Esophagus muscularis mucosa (tissue), 4 donors: ENCODE results near the gene ALKBH5. TPM values are rescaled to one million over a fixed set of nuclear protein-coding genes. Genes with fewer than 3 reads are reported as not detected.
A peak's percentile ranks its signal among the peaks of the same experiment; 100 is the strongest.

Source experiments
- DNase-seq: peaks from one replicate; pipeline ENCODE4 v3.0.0-alpha.2; 2017; ENCODE audit errors: extremely low spot score
- H3K27ac ChIP-seq, 4 donors: fragments of 200-600 bp; sonication (generic); replicated peaks in 1 of 4; 1 replicate in 3 of 4; 2 replicates in 1 of 4; pipeline ENCODE4 v1.5.1; 2016 to 2019; ENCODE audit warnings: mild to moderate bottlenecking in 1 of 4
- H3K27me3 ChIP-seq, 4 donors: fragments of 200-600 bp; sonication (generic); one replicate each; pipeline versions ENCODE4 v1.5.1 to v1.6.0; 2016 to 2019
- H3K36me3 ChIP-seq, 4 donors: fragments of 200-600 bp; sonication (generic); one replicate each; pipeline ENCODE4 v1.5.1; 2016 to 2019
- H3K4me1 ChIP-seq, 4 donors: fragments of 200-600 bp; sonication (generic); one replicate each; pipeline ENCODE4 v1.5.1; 2016 to 2019
- H3K4me3 ChIP-seq, 4 donors: fragments of 200-600 bp; sonication (generic); 1 replicate in 2 of 4; 2 replicates in 2 of 4; pipeline ENCODE4 v1.5.1; 2016 to 2019; ENCODE audit warnings: mild to moderate bottlenecking in 4 of 4, moderate library complexity in 1 of 4
- H3K9me3 ChIP-seq, 4 donors: fragments of 200-600 bp; sonication (generic); 1 replicate in 3 of 4; 2 replicates in 1 of 4; pipeline ENCODE4 v1.5.1; 2016 to 2019
- EP300 ChIP-seq: sonication (generic); formaldehyde crosslinking; IDR thresholded peaks from one replicate; pipeline ENCODE4 v1.6.1; 2017; ENCODE audit warnings: antibody characterized with exemption
- POLR2A ChIP-seq: fragments of 450-650 bp; IDR thresholded peaks from one replicate; pipeline ENCODE4 v1.6.1; 2017; ENCODE audit warnings: antibody characterized with exemption, moderate library complexity, mild to moderate bottlenecking, low read depth
- POLR2AphosphoS5 ChIP-seq, 2 donors: sonication (generic); formaldehyde crosslinking; IDR thresholded peaks; one replicate each; pipeline ENCODE4 v1.6.1; 2017; ENCODE audit warnings: antibody characterized with exemption in 2 of 2
- WGBS: methylation state at CpG from one replicate; pipeline ENCODE4 v1.1.5; 2018; 5-methylcytosine and 5-hydroxymethylcytosine counted together
- intact Hi-C: fragments of 100-400 bp; cut with DNase I; formaldehyde crosslinking; loops from one replicate; pipeline ENCODE4 v1.15.1; 2023
- total RNA-seq, 4 donors: library from RNA; depleted of rRNA; stranded (reverse); fragments of >200 nt; gene quantifications; one replicate each; pipeline versions ENCODE4 v1.1.0 to v1.2.1, GENCODE V29; 2016
- TF ChIP-seq, protein P1 (sequence below), 3 experiments: fragments of 200-600 bp in 2 of 3; fragments of 450-650 bp in 1 of 3; sonication (generic) in 2 of 3; IDR thresholded peaks; one replicate each; pipeline ENCODE4 v1.5.1; 2017 to 2019; ENCODE audit warnings: antibody characterized with exemption in 3 of 3, mild to moderate bottlenecking in 2 of 3, moderate library complexity in 1 of 3

The ALKBH5 gene
- total RNA-seq, 4 donors from 2014 or later, result 120 to 197 (median 151) TPM

DNA sequence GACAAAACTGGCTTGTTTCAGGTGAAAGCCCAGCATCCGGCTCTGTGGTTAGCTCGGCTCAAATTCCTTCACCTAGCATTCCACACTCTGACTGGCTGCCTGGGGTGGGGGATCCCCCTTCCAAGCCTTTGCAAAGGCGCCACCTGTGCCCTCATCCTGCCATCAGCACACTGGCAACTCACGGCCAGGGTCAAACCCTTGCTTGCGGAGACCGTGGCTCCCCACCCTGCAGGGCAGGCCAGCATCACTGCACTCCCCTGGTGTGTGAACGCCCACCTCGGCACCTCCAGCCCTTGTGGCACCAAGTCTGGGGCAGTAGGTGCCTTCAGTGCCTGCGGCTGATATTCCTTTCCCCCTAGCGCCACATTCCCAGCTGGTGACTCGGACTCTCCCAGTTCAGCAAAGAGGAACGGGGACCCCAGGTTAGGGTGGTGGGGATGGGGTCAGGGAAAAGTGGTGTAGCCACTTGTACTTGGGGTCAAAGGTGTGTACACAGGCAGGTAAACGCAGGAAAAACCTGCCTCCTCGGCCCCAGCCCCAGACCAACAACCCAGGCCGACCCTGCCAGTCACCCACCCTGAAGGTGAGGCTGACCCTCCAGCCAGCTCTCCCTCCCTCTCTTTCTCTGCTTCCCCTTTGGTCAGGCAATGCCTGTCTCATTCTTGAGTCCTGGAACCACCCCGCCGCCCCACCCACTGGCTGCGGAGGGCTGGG, 73.8 kb downstream of the ALKBH5 start:
- peak overlapping the region; percentile 98 to 99 (median 99) for H3K27ac ChIP-seq
- intact Hi-C loops, result no loop called here
- no peaks in the 10 kb centered on the region for H3K9me3 ChIP-seq
- no peak for DNase-seq
- no peak for TF ChIP-seq POLR2AphosphoS5 (IDR thresholded peaks at IDR 0.05)
- TF ChIP-seq, protein P1, sequence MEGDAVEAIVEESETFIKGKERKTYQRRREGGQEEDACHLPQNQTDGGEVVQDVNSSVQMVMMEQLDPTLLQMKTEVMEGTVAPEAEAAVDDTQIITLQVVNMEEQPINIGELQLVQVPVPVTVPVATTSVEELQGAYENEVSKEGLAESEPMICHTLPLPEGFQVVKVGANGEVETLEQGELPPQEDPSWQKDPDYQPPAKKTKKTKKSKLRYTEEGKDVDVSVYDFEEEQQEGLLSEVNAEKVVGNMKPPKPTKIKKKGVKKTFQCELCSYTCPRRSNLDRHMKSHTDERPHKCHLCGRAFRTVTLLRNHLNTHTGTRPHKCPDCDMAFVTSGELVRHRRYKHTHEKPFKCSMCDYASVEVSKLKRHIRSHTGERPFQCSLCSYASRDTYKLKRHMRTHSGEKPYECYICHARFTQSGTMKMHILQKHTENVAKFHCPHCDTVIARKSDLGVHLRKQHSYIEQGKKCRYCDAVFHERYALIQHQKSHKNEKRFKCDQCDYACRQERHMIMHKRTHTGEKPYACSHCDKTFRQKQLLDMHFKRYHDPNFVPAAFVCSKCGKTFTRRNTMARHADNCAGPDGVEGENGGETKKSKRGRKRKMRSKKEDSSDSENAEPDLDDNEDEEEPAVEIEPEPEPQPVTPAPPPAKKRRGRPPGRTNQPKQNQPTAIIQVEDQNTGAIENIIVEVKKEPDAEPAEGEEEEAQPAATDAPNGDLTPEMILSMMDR (IDR thresholded peaks at IDR 0.05), result no peak
- TF ChIP-seq EP300, result no peak
- TF ChIP-seq POLR2A, result no peak
- H3K4me1 ChIP-seq, result peaks cover 41 to 56% (median 51%) of the 10 kb centered on the region in 4 donors
- 21% methylated on average over 16 of the region's 18 CpGs for WGBS
- no peaks in the 10 kb centered on the region for H3K27me3 ChIP-seq
- H3K4me3 ChIP-seq, result peak overlapping the region; percentile 83 to 100 (median 100)
- peaks cover 41 to 45% (median 43%) of the 10 kb centered on the region in 4 donors for H3K36me3 ChIP-seq

DNA sequence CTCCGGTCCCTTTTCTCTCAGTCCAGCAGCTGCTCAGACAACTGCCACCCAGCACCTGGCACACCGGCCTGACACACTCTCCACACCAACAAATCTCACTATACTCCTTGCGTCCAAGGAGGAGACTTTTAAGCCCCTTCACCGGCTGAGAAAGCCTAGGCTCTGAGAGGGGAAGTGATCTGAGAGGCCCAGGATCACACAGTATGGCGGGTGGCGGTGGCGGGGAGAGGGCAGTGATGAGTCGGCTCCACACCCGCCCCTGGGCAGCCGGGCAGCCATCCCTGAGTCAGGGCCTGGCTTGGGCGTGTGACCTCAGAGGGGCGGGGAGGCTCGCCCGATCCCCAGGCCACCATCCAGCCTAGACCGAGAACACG, 74.3 kb downstream of the ALKBH5 start:
- TF ChIP-seq EP300, result no peak
- TF ChIP-seq, protein P1 (IDR thresholded peaks at IDR 0.05), result peak in 1 of 3 experiments; percentile 11
- intact Hi-C loops, result no loop called here
- no peaks in the 10 kb centered on the region for H3K27me3 ChIP-seq
- peak overlapping the region; percentile 83 to 100 (median 100) for H3K4me3 ChIP-seq
- H3K9me3 ChIP-seq, result no peaks in the 10 kb centered on the region
- 2% methylated on average over 6 of the region's 16 CpGs for WGBS
- peaks cover 36 to 43% (median 42%) of the 10 kb centered on the region in 4 donors for H3K36me3 ChIP-seq
- peak overlapping the region; percentile 98 to 99 (median 99) for H3K27ac ChIP-seq
- H3K4me1 ChIP-seq, result peaks cover 47 to 61% (median 55%) of the 10 kb centered on the region in 4 donors
- DNase-seq, result peak; percentile 97

DNA sequence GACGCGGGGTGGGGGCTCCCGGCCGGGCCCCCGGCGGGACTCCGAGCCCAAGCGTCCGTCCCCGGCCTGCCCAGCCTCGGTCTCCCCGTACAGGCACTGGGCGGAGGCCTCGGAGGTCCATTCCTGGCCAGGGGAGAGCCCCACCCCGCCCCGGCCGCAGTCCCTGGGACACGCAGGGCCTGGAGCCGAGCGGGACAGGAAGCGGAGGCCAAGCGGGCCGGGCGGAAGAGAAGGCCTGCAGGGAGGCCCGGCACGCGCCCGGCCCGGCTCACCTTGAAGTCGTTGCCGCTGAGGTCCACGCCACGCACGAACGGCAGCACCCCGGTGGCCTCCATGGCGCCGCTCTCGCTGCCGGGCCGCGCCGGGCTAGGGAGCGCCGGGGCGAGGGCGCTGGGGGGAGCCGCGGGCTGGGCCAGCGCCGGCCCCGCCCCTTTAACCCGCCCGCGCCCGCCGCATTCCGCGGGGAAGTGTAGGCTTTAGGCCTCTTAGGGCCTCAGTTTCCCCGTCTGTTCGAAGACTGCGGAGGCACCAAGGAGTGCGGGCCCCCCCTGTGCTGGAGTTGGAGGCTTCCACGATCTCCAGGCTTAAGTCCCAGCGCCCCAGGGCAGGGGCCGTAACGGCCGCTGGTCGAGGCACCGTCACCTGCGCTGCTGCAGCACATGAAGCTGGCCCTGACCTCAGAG, 74.9 kb downstream of the ALKBH5 start, which contains the start of gene FLII:
FLII (minus strand) TSS at position 383 of the 683 bp plus-strand sequence; CDS start at position 335, 48 bp downstream.
- TF ChIP-seq POLR2A, result peak; percentile 64
- TF ChIP-seq, protein P1 (IDR thresholded peaks at IDR 0.05), result no peak
- peak; percentile 75 to 90 for TF ChIP-seq POLR2AphosphoS5 (IDR thresholded peaks at IDR 0.05)
- no peak for TF ChIP-seq EP300
- Histone ChIP-seq H3K4me1 (peaks cover 51 to 63% (median 56%) of the 10 kb centered on the region in 4 donors), H3K36me3 (peaks cover 32 to 43% (median 42%) of the 10 kb centered on the region in 4 donors), H3K27ac (peak within 1 kb of the TSS; percentile 98 to 99 (median 99)), H3K4me3 (peak within 1 kb of the TSS; percentile 83 to 100 (median 100)), H3K27me3 (no peaks in the 10 kb centered on the region), H3K9me3 (no peaks in the 10 kb centered on the region)
- DNase-seq, result no peak
- 2% methylated on average over 35 of the region's 71 CpGs for WGBS
- intact Hi-C loops, result no loop called here

Other genes with a start within 250 kb of the ALKBH5 start
- gene TOM1L2, start 211.4 kb upstream of the ALKBH5 start, total RNA-seq, result 10 to 100 TPM; 64.4 to 96.9 (median 75.0) TPM
- gene DRC3, start 211.0 kb upstream of the ALKBH5 start, total RNA-seq, result 1 to 10 TPM in 2 of 4 donors, under 1 TPM in 2; 0.71 to 4.2 (median 1.4) TPM
- gene ATPAF2, start 144.7 kb upstream of the ALKBH5 start, total RNA-seq, result 10 to 100 TPM; 10.4 to 26.1 (median 12.3) TPM
- 10 to 100 TPM; 33.1 to 39.8 (median 34.4) TPM for gene GID4, start 144.4 kb upstream of the ALKBH5 start, total RNA-seq
- 10 to 100 TPM; 27.4 to 33.8 (median 33.0) TPM for gene DRG2, start 95.9 kb upstream of the ALKBH5 start, total RNA-seq
- under 1 TPM; 0.33 to 0.98 (median 0.61) TPM for gene MYO15A, start 75.1 kb upstream of the ALKBH5 start, total RNA-seq
- gene LLGL1, start 41.8 kb downstream of the ALKBH5 start, total RNA-seq, result 10 to 100 TPM; 17.6 to 35.1 (median 26.2) TPM
- 100 to 1,000 TPM; 302 to 528 (median 408) TPM for gene FLII, start 74.9 kb downstream of the ALKBH5 start, total RNA-seq
- gene MIEF2, start 76.8 kb downstream of the ALKBH5 start, total RNA-seq, result 10 to 100 TPM; 10.8 to 27.2 (median 17.9) TPM
- 10 to 100 TPM; 21.2 to 33.5 (median 21.8) TPM for gene TOP3A, start 131.2 kb downstream of the ALKBH5 start, total RNA-seq
- gene SMCR8, start 131.5 kb downstream of the ALKBH5 start, total RNA-seq, result 10 to 100 TPM; 13.3 to 20.5 (median 17.3) TPM
- 10 to 100 TPM; 17.4 to 30.6 (median 24.0) TPM for gene SHMT1, start 179.7 kb downstream of the ALKBH5 start, total RNA-seq
- gene EVPLL, start 193.9 kb downstream of the ALKBH5 start, total RNA-seq, result not detected